ENCODE results near the gene NCF4.

The NCF4 gene

DNA sequence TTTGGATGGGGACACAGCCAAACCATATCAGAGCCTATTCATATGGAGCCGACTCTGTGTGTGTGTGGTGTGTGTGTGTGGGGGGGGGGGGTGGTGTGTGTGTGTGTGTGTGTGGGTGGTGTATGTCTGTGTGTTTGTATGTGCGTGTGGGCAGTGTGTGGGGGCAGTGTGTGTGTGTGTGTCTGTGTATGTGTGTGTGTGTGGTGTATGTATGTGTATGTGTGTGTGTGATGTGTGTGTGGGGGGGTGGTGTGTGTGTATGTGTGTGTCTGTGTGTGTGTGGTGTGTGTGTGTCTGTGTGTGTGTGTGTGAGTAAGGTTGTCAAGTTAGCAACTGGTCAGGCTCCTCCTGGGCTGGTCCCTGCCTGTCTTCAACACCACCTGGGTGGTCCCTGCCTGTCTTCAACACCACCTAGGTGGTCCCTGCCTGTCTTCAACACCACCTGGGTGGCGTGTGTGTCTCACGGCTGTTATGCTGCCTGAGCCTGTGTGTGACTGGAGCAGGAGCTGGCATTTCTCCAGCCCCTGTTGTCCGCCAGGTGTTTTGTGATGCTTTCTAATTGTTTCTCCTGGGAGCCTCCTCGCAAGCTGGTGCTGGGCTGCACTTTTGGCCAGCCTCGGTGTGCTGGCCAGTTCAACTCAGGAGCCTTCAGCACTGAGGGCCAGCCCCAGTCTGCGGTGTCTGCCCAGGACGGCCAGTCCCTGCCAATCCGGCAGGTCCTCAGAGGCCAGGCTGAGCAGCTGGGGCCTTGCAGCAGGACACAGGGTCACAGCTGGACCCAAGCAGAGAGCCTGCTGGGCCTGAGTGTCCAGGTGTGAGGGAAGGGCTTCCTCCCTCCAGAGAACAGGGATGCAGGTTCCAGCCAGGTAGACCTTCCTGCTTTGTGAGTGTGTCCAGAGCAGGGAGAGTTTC lies 22.4 kb upstream of the NCF4 start:
- DNase-seq (ENCODE audit: low read depth), result no peak

DNA sequence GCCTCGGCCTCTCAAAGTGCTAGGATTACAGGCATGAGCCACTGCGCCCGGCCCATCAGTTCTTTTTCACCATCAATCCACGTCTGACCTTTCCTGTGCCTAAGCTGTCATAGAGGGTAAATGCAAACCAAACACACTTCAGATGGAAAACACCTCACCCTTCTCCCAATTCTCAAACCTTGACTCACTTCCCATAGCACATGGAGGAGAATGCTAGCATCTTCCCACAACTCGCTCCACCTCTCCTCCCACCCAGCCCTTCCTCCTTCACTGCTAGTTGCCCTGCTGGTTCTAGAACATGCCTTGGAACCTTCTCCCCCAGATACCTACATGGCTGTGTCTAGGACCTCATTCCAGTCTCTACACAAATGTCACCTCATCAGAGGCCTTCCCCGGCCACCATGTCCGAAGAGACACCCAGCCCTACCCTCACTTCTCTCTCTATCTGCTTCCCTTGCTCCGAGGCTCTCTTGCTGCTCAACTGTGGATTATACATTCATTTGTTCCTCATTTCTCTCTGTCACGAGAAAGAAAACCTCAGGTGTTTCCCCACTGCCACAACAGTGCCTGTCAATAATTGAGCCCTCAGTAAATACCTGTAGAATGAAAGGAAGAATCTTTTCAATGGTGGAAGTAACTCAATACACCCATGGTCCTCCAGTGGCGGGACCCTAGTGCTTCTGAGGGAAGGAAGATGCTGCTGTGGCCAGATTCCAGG lies 21.3 kb upstream of the NCF4 start:
- peak; percentile 7 for DNase-seq (ENCODE audit: low read depth)

DNA sequence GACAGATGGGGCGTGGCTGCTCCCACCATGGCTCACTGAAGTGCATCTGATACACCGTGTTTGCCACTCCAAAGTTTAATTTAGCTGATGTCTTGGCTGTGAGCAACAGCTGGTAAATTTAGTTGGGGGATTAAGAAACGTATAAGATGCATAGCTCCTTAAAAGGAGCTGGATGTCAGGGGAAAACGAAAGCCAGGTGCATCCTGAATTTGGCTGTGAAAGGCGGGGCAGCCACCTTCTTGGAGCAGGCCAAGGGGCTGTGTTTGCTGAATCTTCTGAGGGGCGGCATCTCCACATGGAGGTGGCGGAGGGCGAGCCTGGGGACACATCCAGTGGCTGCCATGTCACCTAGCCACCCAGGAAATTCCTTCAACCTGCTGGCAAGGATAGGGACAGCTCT lies 20.7 kb upstream of the NCF4 start:
- no peak for DNase-seq (ENCODE audit: low read depth)

DNA sequence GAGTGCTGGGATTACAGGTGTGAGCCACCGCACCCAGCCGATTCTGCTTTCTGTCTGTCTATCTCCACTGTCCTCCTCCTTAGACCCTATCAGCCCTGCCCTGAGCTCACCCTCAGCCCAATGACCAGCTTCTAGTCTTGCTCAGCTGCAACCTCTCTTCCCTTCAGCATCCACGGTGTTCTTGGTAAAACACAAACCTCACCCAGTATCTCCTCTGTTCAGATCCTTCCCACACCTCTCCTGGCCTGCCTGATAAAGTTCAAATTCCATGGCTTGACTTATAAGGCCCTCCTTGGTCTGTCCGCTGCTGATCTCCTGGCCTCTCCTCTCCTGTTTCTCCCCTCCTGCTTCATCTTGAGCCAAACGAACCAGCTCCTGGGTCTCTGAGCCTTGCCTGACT lies 14.5 kb upstream of the NCF4 start:
- DNase-seq (ENCODE audit: low read depth), result no peak

DNA sequence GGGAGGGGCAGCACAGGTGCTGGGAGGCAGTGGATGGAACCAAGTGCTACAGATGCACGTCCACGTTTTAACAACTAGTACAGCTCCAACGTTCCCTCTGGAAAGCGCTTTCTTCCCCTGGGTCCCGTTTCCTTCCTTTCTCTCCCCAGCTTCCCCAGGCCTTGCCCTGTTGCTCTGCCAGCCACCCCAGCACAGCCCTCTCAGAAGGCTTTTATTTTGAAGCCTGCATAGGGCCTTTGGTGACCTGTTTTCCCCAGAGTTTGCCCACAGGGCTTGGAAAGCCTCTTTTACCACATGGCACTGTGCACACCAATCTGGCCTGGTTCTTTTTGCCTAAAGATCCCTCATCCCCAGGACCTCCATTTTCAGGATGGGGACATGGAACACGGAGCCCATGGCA lies 13.9 kb upstream of the NCF4 start:
- DNase-seq (ENCODE audit: low read depth), result no peak

DNA sequence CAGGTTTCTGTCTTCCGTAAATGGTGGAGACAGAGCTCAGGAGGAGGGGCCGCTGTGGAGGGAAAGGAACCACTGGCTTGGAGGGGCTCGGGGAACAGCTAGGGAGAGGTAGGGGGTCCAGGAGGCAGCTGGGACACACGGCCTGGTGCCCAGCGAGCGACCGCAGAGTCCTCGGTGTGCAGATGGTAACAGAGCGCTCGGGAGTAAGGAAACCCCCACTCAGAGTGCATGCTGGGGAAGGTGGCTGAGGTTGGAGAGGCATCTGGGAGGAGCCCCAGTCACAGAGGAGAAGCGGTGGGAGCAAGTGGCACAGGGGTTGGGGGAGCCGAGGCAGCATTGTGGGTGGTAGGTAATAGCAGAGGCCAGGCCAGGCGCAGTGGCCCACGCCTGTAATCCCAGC lies 10.8 kb upstream of the NCF4 start:
- no peak for DNase-seq (ENCODE audit: low read depth)

DNA sequence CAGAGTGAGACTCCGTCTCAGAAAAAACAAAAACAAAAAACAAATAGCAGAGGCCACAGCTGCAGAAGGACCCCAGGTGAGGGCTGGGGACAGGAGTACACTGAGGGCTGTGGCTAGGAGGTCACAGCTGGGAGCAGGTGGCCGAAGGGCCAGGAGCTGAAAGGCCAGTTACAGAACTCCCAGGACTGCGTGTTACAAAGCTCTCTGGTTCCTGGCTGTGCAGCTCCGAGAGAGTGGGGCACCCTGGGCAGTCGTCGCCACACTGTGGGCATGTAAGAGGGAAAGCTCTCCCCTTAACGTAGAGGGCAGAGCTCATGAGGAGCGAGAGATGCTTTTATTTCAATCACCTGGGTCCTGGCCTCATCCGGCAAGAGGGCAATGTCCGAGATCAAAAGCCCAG lies 10.1 kb upstream of the NCF4 start:
- no peak for DNase-seq (ENCODE audit: low read depth)

DNA sequence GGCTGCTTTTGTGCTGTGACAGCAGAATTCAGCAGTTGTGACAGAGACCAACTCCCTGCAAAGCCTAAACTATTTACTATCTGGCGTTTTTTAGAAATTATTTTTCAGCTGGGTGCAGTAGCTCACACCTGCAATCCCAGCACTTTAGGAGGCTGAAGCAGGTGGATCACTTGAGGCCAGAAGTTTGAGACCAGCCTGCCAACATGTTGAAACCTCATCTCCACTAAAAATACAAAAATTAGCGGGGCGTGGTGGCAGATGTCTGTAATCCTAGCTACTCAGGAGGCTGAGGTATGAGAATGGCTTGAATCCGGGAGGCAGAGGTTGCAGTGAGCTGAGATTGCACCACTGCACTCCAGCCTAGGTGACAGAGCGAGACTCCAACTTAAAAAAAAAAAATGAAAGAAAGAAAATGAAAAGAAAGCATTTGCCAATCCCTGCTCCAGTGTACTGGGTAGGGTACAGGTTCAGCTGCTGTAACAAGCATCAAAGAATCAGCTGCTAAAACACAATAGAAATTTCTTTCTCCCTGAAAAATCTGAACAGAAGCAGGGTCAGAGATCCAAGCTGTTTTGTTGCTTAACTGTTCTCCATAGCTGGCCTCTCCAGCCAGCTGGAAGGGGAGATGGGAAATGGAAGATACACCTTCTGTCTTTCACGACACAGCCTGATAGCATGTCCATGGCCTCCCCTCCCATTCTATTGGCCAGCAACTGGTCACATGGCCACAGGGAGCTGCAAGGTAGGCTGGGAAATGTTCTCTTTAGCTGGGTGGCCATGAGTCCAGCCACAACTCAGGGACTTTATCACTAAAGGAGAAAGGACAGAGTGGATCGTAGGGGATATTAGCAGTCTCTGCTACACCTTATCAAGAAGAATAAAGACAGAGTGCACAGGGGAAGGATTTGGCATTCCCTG lies 8.5 kb upstream of the NCF4 start:
- no peak for DNase-seq (ENCODE audit: low read depth)

DNA sequence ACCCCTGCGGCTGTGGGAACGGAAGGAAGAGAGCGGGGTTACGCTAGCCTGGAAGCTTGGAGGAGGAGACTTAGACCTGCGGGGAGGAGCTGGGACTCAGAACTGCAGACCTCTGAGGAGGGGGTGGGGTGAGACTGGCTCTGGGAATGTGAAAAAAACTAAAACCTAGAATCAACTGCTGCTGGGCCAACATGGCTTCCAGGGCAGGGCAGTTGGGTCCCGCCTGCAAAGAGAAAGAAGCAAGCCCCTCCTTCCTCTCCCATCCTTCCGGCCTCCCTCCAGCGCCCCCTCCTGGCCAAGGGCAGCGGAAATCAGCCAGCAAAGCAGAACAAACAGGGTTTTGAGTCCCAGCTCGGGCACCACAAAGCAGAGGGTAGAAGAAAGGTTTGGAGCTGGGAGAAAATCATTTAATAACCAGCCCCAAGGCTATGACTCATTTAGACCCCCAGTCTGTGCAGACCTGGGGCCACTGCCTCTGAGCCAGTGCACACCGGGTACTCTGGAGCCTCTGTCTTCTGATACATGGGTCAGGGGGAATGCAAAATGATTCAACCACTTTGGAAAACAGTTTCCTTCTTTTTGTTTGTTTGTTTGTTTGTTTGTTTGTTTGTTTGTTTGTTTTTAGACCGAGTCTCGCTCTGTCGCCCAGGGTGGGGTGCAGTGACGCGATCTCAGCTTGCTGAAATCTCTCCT lies 7.3 kb upstream of the NCF4 start:
- DNase-seq (ENCODE audit: low read depth), result peak; percentile 41

DNA sequence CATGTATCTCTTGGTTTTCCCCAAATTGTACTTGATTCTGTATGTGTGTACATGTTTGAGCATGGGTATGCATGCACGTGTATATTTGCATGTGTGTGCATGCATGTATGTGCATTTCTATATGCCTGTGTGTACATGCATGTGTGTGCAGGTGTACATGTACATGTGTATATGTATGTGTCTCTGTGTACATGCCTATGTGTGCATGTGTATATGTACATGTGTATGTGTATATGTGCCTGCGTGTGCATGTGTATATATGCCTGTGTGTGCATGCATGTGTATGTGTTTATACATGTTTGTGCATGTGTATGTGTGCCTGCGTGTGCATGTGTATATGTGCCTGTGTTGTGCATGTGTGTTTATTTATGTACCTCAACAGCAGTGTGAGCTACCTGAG lies 5.3 kb upstream of the NCF4 start:
- no peak for DNase-seq (ENCODE audit: low read depth)

DNA sequence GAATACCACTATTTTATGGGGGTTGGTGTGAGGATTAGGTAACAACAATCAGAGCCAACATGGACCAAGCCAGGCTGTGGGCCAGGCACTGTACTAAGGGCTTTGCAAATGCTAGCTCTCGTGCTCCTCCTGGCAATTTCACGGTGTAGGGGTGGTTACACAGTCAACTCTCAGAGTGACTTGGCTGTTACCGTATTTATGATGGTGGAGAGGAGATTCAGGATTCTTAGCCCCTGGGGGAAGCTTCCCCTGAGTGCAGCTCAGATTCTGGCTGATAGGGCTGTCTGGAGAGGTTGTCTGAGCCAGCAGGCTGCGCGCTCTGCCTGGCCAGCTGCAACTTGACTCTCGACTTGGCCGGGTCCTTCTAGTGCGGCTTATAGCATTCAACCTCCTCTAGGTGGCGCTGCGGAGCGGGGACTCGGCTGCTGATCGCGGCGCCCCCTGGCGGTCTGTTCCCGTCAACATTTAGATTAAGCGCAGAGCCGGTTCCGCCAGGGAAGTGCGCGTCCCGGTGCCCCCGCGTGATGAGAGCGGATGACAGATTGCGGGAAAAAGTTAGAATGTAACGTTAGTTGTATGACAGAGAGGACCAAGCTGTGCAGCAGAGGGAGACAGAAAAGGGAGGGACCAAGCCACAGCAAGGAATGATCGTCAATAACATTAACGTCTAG lies 4.5 kb upstream of the NCF4 start:
- peak; percentile 66 for DNase-seq (ENCODE audit: low read depth)

DNA sequence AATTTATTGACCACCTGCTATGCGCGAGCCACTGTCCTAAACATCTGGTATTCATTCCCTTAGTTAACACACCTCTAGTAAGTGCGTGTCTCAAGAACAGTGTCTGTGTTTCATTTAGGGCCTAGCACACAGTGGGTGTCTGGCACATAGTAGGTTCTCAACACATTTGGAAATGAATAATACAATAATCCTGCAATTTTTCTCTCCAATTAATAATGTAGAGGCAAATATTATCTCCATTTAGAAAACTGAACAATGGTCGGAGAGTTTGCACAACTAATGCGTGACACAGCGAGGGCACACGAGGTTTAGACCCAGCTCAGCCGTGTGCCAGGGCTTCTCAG lies 4.0 kb upstream of the NCF4 start:
- no peak for DNase-seq (ENCODE audit: low read depth)

DNA sequence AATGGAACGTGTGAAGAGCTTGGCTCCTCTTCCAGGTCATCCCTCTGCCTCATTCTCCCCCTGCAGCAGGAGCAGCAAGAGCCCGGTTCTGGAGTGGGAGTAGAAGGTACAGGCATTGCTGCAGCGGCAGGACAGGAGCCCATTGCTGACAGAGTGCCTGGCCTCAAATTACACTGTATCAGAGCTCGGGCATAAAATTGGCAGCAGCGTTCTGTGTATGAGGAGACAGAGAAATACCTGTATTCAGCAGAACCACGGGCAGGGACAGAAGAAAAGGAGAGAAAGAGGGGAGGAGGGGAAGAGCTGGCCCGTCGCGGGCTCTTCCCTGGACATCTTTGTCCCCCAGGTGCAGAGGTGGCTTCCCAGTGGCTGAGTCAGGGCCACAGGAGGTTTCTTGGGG lies 2.6 kb upstream of the NCF4 start:
- DNase-seq (ENCODE audit: low read depth), result no peak

DNA sequence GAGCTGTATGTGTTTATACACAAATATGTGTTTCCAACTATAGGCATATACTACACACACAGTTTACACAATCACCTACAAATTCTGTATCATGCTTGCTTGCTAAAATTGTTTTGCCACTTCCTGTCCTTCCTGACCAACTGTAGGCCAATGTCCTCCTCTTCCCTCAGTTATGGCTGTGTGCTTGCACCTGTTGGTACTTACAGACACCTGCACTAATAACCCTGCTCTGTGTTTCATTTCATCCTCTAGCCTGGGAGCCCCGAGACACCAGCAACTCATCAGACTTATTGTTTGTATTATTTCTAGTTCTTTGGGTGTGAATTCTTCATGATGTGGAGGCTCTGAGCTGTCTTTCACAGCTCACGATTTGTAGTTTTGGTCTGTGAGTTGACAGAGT lies 1.8 kb upstream of the NCF4 start:
- no peak for DNase-seq (ENCODE audit: low read depth)

DNA sequence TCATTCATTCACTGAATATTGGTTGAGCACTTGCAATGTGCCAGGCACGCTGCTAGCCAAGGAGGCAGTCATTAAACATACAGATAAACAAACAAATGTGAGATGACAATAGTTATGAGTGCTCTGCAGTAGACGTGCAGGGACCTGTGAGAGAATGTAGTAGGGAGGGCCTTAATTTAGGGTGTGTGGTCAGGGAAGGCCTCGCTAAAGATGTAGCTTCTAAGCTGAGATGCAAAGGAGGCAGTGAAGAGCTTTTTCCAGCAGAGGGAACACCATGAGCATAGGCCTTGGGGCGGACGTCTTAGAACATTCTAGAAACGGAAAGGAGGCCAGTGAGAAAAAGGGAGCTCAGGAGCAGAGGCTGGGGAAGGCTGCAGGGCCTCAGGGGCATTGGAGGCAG lies 789 bp upstream of the NCF4 start:
- no peak for DNase-seq (ENCODE audit: low read depth)

DNA sequence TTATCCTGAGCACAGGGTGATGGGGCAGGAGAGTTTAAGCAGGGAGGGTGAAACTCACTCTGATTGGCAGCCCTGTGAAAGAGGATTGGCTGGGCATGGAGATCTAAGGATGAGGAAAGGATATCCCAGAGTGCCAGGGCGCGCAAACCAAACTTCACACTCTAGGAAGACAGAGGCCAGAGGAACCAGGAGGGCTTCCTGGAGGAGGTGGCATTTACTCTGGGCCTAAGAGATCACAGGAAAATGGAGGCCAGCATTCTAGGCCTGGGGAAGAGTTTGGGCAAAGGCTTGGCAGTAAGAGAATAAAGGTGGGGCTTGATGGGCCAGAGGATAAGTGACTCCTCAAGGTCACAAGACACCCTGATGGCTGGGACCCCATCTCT lies 377 bp upstream of the NCF4 start:
- DNase-seq (ENCODE audit: low read depth), result no peak

DNA sequence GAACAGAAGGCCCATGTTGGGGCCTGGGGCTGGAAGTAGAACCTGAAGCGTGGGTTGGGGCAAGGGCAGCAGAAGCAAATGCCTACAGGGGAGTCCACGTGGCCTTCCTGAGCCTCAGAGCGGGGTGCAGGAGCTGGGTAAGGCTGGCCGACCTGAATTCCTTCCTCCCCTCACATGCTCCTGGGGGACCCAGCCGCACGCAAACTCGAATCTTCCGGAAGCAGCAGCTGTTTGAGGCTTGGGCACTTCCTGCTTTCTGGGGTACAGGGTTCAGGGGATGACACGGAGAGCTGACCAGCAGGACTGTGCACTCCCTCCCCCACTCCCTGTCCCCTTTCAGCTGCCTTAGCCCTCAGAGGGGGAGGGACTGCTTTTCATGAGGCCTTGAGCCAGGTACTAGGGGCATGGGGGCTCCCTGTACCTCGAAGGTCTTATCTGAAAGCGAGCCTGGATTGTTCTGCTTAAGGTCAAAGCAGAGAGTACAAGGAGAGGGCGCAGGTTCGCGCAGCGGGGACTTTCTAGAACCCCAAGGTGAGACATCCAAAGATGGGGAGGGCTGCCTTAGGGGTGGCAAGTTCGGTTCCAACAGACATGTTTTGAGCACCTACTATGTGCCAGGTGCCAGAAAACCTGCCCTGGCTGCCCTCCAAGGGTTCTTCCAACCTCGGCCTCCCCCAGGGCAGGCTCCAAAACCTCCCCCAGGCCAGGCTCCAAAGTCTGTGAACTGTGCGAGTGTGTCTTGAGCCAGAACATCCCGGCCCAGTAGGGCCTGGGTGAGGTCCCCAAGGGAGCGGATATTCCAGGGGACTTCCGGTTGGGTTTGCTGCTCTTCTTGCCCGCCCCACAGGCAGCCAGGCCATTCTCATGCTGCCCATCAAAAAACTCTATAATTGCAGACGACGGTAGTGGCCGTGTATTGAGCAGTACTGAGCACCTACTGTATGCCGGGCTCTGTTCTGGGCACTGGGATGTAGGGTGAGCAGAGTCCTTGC lies 1.7 kb downstream of the NCF4 start:
- DNase-seq (ENCODE audit: low read depth), result no peak

DNA sequence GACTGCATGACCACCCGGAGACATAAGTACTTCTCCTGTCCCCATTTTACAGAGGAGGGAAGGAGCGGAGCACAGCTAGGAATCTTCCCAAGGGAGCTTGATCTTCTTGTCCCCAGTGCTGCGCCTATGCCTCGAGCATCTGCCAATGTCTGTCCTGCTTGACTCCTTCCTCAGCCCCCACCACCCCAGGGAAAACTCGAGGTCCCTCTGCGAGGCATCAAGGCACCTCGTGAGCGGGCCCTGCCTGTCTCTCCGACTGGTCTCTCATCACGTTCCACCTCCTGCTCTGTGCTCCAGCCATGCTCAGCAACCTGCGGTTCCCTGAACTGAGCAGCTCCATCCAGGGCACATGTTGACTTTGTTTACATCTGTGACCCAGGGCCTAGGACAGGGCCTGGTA lies 2.5 kb downstream of the NCF4 start:
- DNase-seq (ENCODE audit: low read depth), result no peak

DNA sequence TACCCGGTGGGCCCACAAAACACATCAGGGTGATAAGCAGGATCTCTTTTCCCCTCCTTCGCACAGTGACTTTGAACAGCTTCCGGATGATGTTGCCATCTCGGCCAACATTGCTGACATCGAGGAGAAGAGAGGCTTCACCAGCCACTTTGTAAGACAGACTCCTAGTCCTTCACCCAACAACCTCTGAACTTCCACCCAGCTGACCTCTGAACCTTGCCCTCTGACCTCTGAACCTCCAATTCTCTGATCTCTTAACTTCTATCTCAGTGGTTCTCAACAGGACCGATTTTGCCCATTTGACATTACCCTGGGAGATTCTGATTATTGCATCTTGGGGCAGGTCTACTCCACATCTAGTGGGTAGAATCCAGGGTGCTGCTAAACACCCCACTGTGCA lies 3.2 kb downstream of the NCF4 start:
- no peak for DNase-seq (ENCODE audit: low read depth)
